Left renal pelvis (tissue), 4 donors: ENCODE data around the gene KCNAB3. TPM values are rescaled to one million over a fixed set of nuclear protein-coding genes. Genes with fewer than 3 reads are reported as not detected.
A peak's percentile ranks its signal among the peaks of the same experiment; 100 is the strongest.

Experiments
- DNase-seq, 4 donors: peaks; one replicate each; pipeline ENCODE4 v3.0.0-alpha.2; 2013; ENCODE audit warnings: low read depth in 4 of 4, low spot score in 3 of 4
- polyA plus RNA-seq, 4 donors: library from polyadenylated mRNA; unstranded; fragments of 120-200 nt; gene quantifications; one replicate each; pipeline ENCODE4 v1.2.1, GENCODE V29; 2013; ENCODE audit not compliant: insufficient read length in 4 of 4

Gene KCNAB3
- polyA plus RNA-seq, 4 donors: 9.6 to 28.0 (median 15.3) TPM

- DNase-seq: no peak
These were observed 20.6 kb downstream of the KCNAB3 start for GRCh38 chr17:7909089-7909488.

- DNase-seq: no peak
These were observed 26.2 kb downstream of the KCNAB3 start for GRCh38 chr17:7903154-7904103.

- no peak for DNase-seq
These were observed 31.9 kb downstream of the KCNAB3 start for GRCh38 chr17:7897773-7898172.

- no peak for DNase-seq
These were observed 32.6 kb downstream of the KCNAB3 start for GRCh38 chr17:7897090-7897489.

GRCh38 chr17:7894866-7895265, 34.8 kb downstream of the KCNAB3 start:
- DNase-seq: no peak

- no peak for DNase-seq
These were observed 35.4 kb downstream of the KCNAB3 start for GRCh38 chr17:7894226-7894625.

GRCh38 chr17:7893187-7893880, 36.3 kb downstream of the KCNAB3 start:
- no peak for DNase-seq

GRCh38 chr17:7889166-7889955, 40.3 kb downstream of the KCNAB3 start:
- peak in 2 of 4 donors; percentile 77 for DNase-seq

GRCh38 chr17:7888184-7888920, 41.3 kb downstream of the KCNAB3 start, which contains the start of gene CHD3:
CHD3 (plus strand) TSS chr17:7888789; CDS start chr17:7889001, 212 bp downstream.
- DNase-seq: peak in 2 of 4 donors; percentile 21 to 24

- DNase-seq: peak; percentile 91 to 97 (median 94)
These were observed 42.0 kb downstream of the KCNAB3 start for GRCh38 chr17:7887482-7888183.

- DNase-seq: no peak
These were observed 42.6 kb downstream of the KCNAB3 start for GRCh38 chr17:7887038-7887481.

GRCh38 chr17:7886227-7887037, 43.2 kb downstream of the KCNAB3 start:
- peak in 2 of 4 donors; percentile 29 to 36 for DNase-seq

- DNase-seq: peak in 2 of 4 donors; percentile 59 to 64
These were observed 44.1 kb downstream of the KCNAB3 start for GRCh38 chr17:7885367-7886226.

- DNase-seq: no peak
These were observed 44.9 kb downstream of the KCNAB3 start for GRCh38 chr17:7884581-7885366.

GRCh38 chr17:7883781-7884386, 45.8 kb downstream of the KCNAB3 start:
- DNase-seq: peak in 2 of 4 donors; percentile 30 to 32

GRCh38 chr17:7882629-7883028, 47.0 kb downstream of the KCNAB3 start:
- DNase-seq: no peak
